HCT116 (cell line): ENCODE results near the gene CUX1. TPM values are rescaled to one million over a fixed set of nuclear protein-coding genes. Genes with fewer than 3 reads are reported as not detected.

Experiments
- ATAC-seq: fragments of 200-7000 bp; cut with Tn5 transposase; 2 replicates; pipeline ENCODE4 v1.9.1; 2020; ENCODE audit warnings: mild to moderate bottlenecking, moderate library complexity
- BruUV-seq: library from RNA; stranded (reverse); fragments of 400-500 nt; replicated peaks from 2 replicates; lab custom pipeline; 2021; lab: Mats Ljungman, UMichigan
- CTCF ChIA-PET: fragments of 300-600 bp; sonication (Branson Sonifier 250); formaldehyde crosslinking; loops from one replicate; lab custom pipeline; 2021; ENCODE audit warnings: antibody characterized with exemption; lab: Charles Lee
- POLR2A ChIA-PET: fragments of 300-600, 350-600 bp; sonication (Branson Sonifier 250); formaldehyde crosslinking; loops from one replicate; lab custom pipeline; 2021; ENCODE audit warnings: antibody characterized with exemption; lab: Charles Lee
- RAD21 ChIA-PET, 2 experiments: fragments of 300-600 bp; sonication (Branson Sonifier 250); formaldehyde crosslinking; loops; one replicate each; lab custom pipeline; 2023; ENCODE audit warnings: low total read pairs in 2 of 2; ENCODE audit not compliant: uncharacterized antibody in 2 of 2, unreplicated experiment in 2 of 2, low non-redundant PET in 1 of 2; lab: Charles Lee
- DNase-seq: peaks from one replicate; pipeline ENCODE4 v3.0.0-alpha.2; 2010; ENCODE audit warnings: low read depth, low spot score
- H2AFZ ChIP-seq: fragments of 200-600 bp; shearing (Covaris generic), sonication (generic); 2 replicates; pipeline ENCODE4 v1.6.1; 2017; ENCODE audit warnings: low read depth, mixed run types, mixed read lengths, antibody characterized with exemption, low read length; ENCODE audit not compliant: poor library complexity, severe bottlenecking
- H3K27ac ChIP-seq: 2 replicates; pipeline ENCODE4 v1.5.1; 2012; ENCODE audit warnings: low read depth, low read length
- H3K27me3 ChIP-seq: fragments of 200-600 bp; sonication (generic); 2 replicates; pipeline ENCODE4 v1.6.1; 2016; ENCODE audit warnings: mixed run types, low read length, mixed read lengths; ENCODE audit not compliant: insufficient read depth
- H3K36me3 ChIP-seq, 2 experiments: fragments of 200-500 bp in 1 of 2; fragments of 200-600 bp in 1 of 2; sonication (Bioruptor generic) in 1 of 2; sonication (generic) in 1 of 2; 2 replicates each; pipeline versions ENCODE4 v1.5.1 to v1.6.1; 2014 to 2016; ENCODE audit warnings: low read length in 2 of 2, inconsistent platforms in 1 of 2, mixed read lengths in 1 of 2, mixed run types in 1 of 2; ENCODE audit not compliant: insufficient read depth in 2 of 2, control insufficient read depth in 1 of 2
- H3K4me1 ChIP-seq, 2 experiments: fragments of 200-600 bp in 1 of 2; sonication (generic) in 1 of 2; 2 replicates each; pipeline versions ENCODE4 v1.5.1 to v1.6.1; 2012 to 2017; ENCODE audit warnings: low read length in 2 of 2, inconsistent platforms in 1 of 2, mild to moderate bottlenecking in 1 of 2, mixed read lengths in 1 of 2, mixed run types in 1 of 2, moderate library complexity in 1 of 2; ENCODE audit not compliant: insufficient read depth in 2 of 2, control insufficient read depth in 1 of 2
- H3K4me2 ChIP-seq: fragments of 200-600 bp; sonication (generic); 2 replicates; pipeline ENCODE4 v1.6.1; 2017; ENCODE audit warnings: mixed run types, low read length, mixed read lengths
- H3K4me3 ChIP-seq, 2 experiments: fragments of 200-600 bp in 1 of 2; sonication (generic) in 1 of 2; replicated peaks in 1 of 2; 2 replicates each; pipeline ENCODE4 v1.5.1; 2011 to 2016; ENCODE audit warnings: low read length in 2 of 2, control low read depth in 1 of 2, low read depth in 1 of 2, mild to moderate bottlenecking in 1 of 2, mixed read lengths in 1 of 2, mixed run types in 1 of 2
- H3K79me2 ChIP-seq: fragments of 200-600 bp; sonication (generic); 2 replicates; pipeline ENCODE4 v1.6.1; 2017; ENCODE audit warnings: mild to moderate bottlenecking, mixed run types, low read length, moderate library complexity, mixed read lengths; ENCODE audit not compliant: insufficient read depth
- H3K9ac ChIP-seq: fragments of 200-600 bp; sonication (generic); 2 replicates; pipeline ENCODE4 v1.6.1; 2016; ENCODE audit warnings: low read length, mixed read lengths
- H3K9me2 ChIP-seq: fragments of 200-600 bp; sonication (generic), shearing (Covaris generic); 2 replicates; pipeline ENCODE4 v1.6.1; 2017; ENCODE audit warnings: mixed run types, mild to moderate bottlenecking, moderate library complexity; ENCODE audit not compliant: insufficient read depth
- H3K9me3 ChIP-seq, 2 experiments: fragments of 200-500 bp in 1 of 2; fragments of 200-600 bp in 1 of 2; sonication (Bioruptor generic) in 1 of 2; sonication (generic) in 1 of 2; 2 replicates each; pipeline ENCODE4 v1.6.1; 2014 to 2017; ENCODE audit warnings: low read length in 2 of 2, mixed read lengths in 2 of 2, inconsistent platforms in 1 of 2, low read depth in 1 of 2, mild to moderate bottlenecking in 1 of 2, mixed run types in 1 of 2, moderate library complexity in 1 of 2; ENCODE audit not compliant: control insufficient read depth in 1 of 2, insufficient read depth in 1 of 2
- H4K20me1 ChIP-seq: fragments of 200-600 bp; sonication (generic), shearing (Covaris generic); 2 replicates; pipeline ENCODE4 v1.6.1; 2017; ENCODE audit warnings: mixed run types, mild to moderate bottlenecking, moderate library complexity; ENCODE audit not compliant: insufficient read depth
- CBX3 ChIP-seq: IDR thresholded peaks from 2 replicates; pipeline ENCODE4 v1.6.1; 2012; ENCODE audit warnings: low read depth
- CEBPB ChIP-seq: IDR thresholded peaks from 2 replicates; pipeline ENCODE4 v1.6.1; 2012; ENCODE audit warnings: low read depth
- CTCF ChIP-seq, 3 experiments: fragments of 200-600 bp in 1 of 3; sonication (generic) in 1 of 3; IDR thresholded peaks in 2 of 3; conservative IDR thresholded peaks in 1 of 3; 2 replicates each; pipeline ENCODE4 v1.5.1; 2012 to 2017; ENCODE audit warnings: low read depth in 2 of 3, low read length in 2 of 3, antibody characterized with exemption in 1 of 3, borderline replicate concordance in 1 of 3, control low read depth in 1 of 3, mild to moderate bottlenecking in 1 of 3, mixed read lengths in 1 of 3, mixed run types in 1 of 3, moderate library complexity in 1 of 3; ENCODE audit not compliant: insufficient read depth in 1 of 3
- EGR1 ChIP-seq: IDR thresholded peaks from 2 replicates; pipeline ENCODE4 v1.6.1; 2012; ENCODE audit warnings: low read depth
- ELF1 ChIP-seq: IDR thresholded peaks from 2 replicates; pipeline ENCODE4 v1.6.1; 2012; ENCODE audit warnings: low read depth, borderline replicate concordance
- EZH2 ChIP-seq: fragments of 200-600 bp; sonication (generic); IDR thresholded peaks from 2 replicates; pipeline ENCODE4 v1.6.1; 2017; ENCODE audit warnings: antibody characterized with exemption, mixed run types
- EZH2phosphoT487 ChIP-seq: fragments of 200-600 bp; IDR thresholded peaks from 2 replicates; pipeline ENCODE4 v1.6.1; 2018; ENCODE audit warnings: antibody characterized with exemption, borderline replicate concordance
- FOSL1 ChIP-seq: IDR thresholded peaks from 2 replicates; pipeline ENCODE4 v1.6.1; 2012; ENCODE audit warnings: low read depth
- RAD21 ChIP-seq: IDR thresholded peaks from 2 replicates; pipeline ENCODE4 v1.6.1; 2012; ENCODE audit warnings: low read depth, mild to moderate bottlenecking
- SP1 ChIP-seq: IDR thresholded peaks from 2 replicates; pipeline ENCODE4 v1.6.1; 2012; ENCODE audit warnings: low read depth
- SRF ChIP-seq: IDR thresholded peaks from 2 replicates; pipeline ENCODE4 v1.6.1; 2012; ENCODE audit warnings: low read depth
- TCF7L2 ChIP-seq: IDR thresholded peaks from 2 replicates; pipeline ENCODE4 v1.7.0; 2011; ENCODE audit warnings: borderline replicate concordance, inconsistent platforms; ENCODE audit not compliant: insufficient read depth, insufficient read length; ENCODE audit errors: extremely low read depth
- YY1 ChIP-seq: IDR thresholded peaks from 2 replicates; pipeline ENCODE4 v1.6.1; 2011; ENCODE audit warnings: low read length, low read depth, moderate library complexity, mild to moderate bottlenecking; ENCODE audit not compliant: insufficient replicate concordance; ENCODE audit errors: extremely low read depth
- ZFX ChIP-seq: fragments of 450-650 bp; IDR thresholded peaks from 2 replicates; pipeline ENCODE4 v1.6.1; 2017
- ZNF274 ChIP-seq: fragments of 200-500 bp; sonication (Bioruptor generic); IDR thresholded peaks from 2 replicates; pipeline ENCODE4 v1.6.1; 2014; ENCODE audit warnings: mild to moderate bottlenecking, low read depth, low read length, inconsistent platforms
- intact Hi-C: fragments of 100-400 bp; cut with micrococcal nuclease; formaldehyde crosslinking; loops from 2 replicates; pipeline ENCODE4 v1.10.0; 2022
- total RNA-seq: library from RNA; stranded (reverse); gene quantifications from one replicate; pipeline ENCODE4 v1.2.1, GENCODE V29; 2021; ENCODE audit not compliant: unreplicated experiment
- TF ChIP-seq, protein P1 (sequence below): IDR thresholded peaks from 2 replicates; pipeline ENCODE4 v1.6.1; 2012
- TF ChIP-seq, protein P2 (sequence below): IDR thresholded peaks from 2 replicates; pipeline ENCODE4 v1.6.1; 2011; ENCODE audit warnings: mild to moderate bottlenecking, low read length, moderate library complexity; ENCODE audit not compliant: insufficient replicate concordance; ENCODE audit errors: extremely low read depth

Gene CUX1
- total RNA-seq, 1 experiment from 2014 or later, result 68.9 TPM

DNA sequence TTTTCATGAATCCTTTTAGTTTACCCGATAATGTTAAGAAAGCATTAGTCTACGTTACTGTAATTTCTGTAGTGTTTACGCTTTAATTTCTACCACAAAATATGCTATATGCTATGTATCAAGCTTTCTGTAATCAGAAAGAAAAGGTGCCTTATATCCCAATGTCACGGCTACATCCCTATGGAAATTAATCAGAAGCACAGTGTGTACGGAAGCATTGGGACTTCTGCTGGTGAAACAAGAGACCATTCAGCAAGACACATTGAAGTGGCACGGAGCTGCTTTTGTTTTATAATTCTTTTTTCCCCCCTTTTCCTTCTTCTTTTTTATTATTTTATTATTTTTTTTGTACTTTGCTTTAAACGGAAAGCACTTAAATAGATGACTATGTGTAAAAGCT is 438.1 kb downstream of the CUX1 start:
- H3K27me3 ChIP-seq, result no peaks in the 10 kb centered on the region
- no peaks in the 10 kb centered on the region for H3K9me2 ChIP-seq
- no peaks in the 10 kb centered on the region; the same call in 1 of the 2 replicates for H4K20me1 ChIP-seq
- H3K4me3 ChIP-seq, result no peak overlapping the region
- intact Hi-C loops, result no loop called here
- H3K9me3 ChIP-seq, result no peaks in the 10 kb centered on the region
- H3K9ac ChIP-seq, result no peak overlapping the region
- no TSS peak for BruUV-seq
- no peak overlapping the region for H2AFZ ChIP-seq
- ATAC-seq (no peak), DNase-seq (no peak)
- H3K4me1 ChIP-seq, result no peaks in the 10 kb centered on the region
- no peak overlapping the region for H3K27ac ChIP-seq
- no peaks in the 10 kb centered on the region for H3K79me2 ChIP-seq
- H3K4me2 ChIP-seq, result no peak overlapping the region
- CTCF ChIA-PET, result interaction anchor here (0.9 to 1.1 kb wide), 2 partner anchors 16 to 844 kb away, joined by 3 read pairs; no protein-coding TSS in a partner anchor
- POLR2A ChIA-PET, result no interaction called here
- no peaks in the 10 kb centered on the region for H3K36me3 ChIP-seq
- TF ChIP-seq, protein P1, sequence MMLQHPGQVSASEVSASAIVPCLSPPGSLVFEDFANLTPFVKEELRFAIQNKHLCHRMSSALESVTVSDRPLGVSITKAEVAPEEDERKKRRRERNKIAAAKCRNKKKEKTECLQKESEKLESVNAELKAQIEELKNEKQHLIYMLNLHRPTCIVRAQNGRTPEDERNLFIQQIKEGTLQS, result no peak
- no peak for TF ChIP-seq SP1
- TF ChIP-seq TCF7L2, result no peak
- TF ChIP-seq FOSL1, result no peak
- no peak for TF ChIP-seq ZNF274
- no peak for TF ChIP-seq CTCF (IDR thresholded peaks at IDR 0.05 in 2 of 3, conservative IDR thresholded peaks at IDR 0.05 in 1 of 3; ENCODE audit: borderline replicate concordance in 1 of 3, insufficient read depth in 1 of 3, low read depth in 2 of 3, low read length in 2 of 3)
- TF ChIP-seq YY1, result no peak
- TF ChIP-seq EGR1, result no peak
- TF ChIP-seq RAD21, result no peak
- TF ChIP-seq, protein P2, sequence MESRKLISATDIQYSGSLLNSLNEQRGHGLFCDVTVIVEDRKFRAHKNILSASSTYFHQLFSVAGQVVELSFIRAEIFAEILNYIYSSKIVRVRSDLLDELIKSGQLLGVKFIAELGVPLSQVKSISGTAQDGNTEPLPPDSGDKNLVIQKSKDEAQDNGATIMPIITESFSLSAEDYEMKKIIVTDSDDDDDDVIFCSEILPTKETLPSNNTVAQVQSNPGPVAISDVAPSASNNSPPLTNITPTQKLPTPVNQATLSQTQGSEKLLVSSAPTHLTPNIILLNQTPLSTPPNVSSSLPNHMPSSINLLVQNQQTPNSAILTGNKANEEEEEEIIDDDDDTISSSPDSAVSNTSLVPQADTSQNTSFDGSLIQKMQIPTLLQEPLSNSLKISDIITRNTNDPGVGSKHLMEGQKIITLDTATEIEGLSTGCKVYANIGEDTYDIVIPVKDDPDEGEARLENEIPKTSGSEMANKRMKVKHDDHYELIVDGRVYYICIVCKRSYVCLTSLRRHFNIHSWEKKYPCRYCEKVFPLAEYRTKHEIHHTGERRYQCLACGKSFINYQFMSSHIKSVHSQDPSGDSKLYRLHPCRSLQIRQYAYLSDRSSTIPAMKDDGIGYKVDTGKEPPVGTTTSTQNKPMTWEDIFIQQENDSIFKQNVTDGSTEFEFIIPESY, result no peak
- no peak for TF ChIP-seq EZH2
- no peak for TF ChIP-seq CEBPB
- no peak for TF ChIP-seq ELF1
- TF ChIP-seq ZFX, result no peak
- TF ChIP-seq SRF, result no peak
- no peak for TF ChIP-seq EZH2phosphoT487
- TF ChIP-seq CBX3, result no peak
- TF ChIP-seq, all 23 proteins: peak for 0
- RAD21 ChIA-PET, result no interaction called here
